Measurements from ENCODE around the gene ADRA2A.

The ADRA2A gene

DNA sequence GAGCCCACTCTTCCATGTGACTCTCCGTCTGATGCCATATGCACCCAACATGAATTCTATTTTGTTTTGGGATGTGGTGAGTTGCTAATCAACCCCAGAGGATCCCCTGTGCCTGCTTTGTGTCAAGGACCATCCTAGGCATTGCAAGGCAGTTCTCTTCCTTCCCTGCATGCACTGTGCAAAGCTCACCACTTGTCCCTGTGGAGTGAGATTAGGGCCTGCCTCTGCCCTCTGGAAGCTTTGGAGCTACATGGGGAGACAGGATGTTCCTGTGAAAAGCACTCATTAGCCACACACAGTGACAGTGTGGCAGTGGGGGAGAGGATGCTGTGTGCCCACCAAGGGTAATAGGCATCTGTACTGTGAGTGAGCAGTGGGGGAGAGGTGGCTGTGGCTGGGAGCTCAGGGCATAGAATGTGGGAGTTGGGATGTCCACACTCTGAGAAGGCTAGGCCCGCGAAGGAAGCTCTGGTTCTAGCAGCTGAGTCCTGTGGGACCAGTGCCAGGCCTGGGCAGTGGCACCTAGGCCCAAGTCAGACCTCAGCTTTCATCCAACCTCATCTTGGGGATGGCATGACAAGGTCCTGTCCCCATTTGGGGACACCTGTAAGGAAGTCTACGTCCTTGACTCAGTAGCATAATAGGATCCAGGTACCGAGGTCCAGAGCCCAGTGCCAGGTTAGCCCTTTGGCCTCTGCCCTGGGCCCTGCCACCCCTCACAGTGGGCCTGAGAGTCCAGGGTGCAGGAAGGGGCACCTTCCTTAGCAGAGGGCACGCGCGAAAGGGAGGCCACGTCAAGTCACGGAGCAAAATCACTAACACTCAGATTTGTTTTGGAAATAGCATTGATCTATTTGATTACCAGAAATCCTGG is 6.6 kb downstream of the ADRA2A start:
- DNase-seq = no peak

GRCh38 chr10:111084366-111085255 is 7.8 kb downstream of the ADRA2A start:
- no peak for DNase-seq

DNA sequence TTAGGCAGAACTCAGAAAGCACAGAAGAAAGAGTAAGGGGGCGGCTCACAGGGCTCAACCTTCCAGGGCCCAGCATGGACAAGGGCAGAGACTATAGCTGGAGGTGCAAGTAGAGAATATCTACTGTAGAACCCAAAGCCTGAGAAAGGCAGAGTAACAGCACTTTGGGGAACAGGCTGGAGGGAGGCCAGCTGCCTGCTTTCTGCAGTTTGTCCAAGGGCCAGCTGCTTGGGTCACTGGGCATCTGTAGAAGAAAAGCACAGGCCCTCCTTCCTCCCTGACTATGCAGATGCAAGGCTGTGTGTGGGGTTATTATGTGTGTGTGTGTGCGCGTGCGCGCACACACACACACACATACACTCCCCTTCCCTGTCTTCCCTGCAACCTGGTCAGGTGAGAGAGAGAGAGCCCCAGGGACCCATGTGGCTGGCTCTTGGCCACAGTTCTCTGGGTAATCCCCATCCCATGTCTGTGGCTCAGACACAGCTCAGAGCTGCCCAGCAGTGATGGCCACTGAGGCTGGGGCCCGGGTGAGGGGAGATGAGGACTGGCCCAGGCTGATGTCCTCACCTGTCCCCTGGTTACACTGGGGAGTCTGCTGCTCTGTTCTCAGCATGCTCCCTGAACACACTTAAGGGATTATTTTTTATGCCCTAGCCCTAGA is 9.0 kb downstream of the ADRA2A start:
- DNase-seq = no peak

DNA sequence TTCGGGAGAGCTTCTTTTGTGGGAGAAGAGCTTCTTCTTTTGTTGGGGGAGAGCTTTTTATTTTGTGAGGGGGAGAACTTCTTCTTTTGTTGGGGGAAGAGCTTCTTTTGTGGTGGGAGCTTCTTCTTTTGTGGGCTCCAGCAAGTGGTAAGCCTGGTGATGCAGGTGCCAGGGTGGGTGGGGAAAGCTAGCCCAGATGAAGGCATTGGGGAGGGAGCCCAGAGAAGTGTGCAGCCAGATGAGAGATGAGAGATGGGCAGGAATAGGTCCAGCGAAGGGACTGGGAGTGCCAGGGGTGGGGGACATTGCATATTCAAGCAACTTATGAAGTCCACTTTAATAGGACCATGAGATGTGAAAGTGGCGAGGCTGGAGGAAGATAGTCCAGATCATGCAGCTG is 9.7 kb downstream of the ADRA2A start:
- no peak for DNase-seq

- DNase-seq = no peak
Measured at GRCh38 chr10:111087331-111087756, 10.5 kb downstream of the ADRA2A start.

DNA sequence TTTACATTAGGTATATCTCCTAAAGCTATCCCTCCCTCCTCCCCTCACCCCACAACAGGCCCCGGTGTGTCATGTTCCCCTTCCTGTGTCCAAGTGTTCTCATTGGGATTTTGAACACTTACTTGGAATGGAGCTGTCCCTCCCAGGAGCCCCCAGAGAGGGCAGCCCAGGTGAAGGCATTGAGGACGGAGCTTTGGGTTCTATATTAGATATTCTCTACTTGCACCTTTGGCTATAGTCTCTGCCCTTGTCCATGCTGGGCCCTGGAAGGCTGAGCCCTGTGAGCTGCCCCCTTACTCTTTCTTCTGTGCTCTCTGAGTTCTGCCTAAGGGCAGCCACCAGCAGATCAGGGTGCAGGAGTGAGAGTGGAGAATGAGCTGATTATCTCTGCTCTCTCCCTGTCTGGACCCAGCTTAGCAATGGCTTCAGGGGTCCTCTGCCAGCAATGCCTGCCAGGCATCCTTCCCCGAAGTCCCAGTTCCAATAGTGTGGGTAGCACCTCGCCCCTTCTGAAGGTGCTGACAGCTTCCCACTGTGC is 11.2 kb downstream of the ADRA2A start:
- no peak for DNase-seq

DNA sequence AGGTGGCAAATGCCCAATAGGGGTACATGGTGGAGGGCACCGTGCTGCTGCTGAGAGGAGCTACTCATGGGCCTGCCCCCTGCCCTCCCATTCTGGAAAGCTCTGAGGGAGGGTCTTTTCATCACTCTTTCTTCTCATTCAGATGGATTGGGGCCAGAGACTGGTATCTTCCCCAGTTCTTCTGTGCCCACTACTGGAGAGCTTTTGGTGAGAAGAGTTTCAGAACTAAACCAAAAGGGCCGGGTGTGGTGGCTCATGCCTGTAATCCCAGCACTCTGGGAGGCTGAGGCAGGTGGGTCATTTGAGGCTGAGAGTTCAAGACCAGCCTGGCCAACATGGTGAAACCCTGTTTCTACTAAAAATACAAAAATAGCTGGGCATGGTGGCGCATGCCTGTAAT is 12.5 kb downstream of the ADRA2A start:
- no peak for DNase-seq

DNA sequence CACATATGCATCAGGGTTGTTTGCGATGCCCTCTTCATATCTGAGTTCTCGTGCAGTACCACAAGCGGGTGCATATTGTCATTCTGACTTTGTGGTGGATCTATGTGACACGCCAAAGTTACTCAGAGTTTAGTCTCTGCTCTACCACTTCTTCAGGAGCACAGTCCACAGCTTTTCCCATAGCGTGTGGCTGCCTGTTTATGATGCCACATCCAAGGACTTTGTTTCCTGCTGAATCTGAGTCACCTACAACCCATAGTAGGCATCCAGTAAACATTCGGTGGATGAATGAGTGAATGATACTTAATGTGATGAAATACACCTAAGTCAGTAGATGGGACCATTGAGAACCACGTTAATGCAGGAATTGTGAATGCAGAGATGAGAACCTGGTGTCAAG is 15.0 kb downstream of the ADRA2A start:
- DNase-seq = no peak

DNA sequence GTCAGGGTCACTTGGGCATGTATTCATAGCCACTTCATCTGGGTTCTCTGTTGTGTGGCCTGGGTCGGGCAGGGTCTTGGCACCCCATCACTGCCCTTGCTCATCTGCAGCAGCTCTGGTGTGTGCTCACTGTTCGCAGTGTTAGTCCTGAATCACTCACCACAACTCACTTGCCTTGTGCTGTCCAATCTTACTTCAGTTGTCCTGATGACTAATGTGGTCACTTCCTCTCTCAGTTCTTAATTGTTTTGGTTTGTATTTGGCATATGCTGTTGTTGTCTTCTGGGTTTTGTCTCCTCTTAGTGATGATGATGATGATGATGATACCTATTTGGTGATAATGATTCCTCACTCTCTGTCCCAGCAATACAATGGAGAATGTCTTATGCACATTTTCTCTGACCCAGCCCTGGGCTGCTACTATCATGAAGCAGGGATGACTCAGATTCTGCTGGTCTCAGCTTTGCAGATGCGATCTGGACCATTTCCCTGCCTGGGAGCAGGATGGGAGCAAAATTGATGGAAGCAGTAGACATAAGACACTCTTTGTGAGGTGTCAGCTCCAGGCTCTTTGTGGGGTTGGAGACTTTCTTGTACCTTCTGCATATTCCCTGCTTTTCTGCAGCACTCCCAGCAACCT is 17.0 kb downstream of the ADRA2A start:
- DNase-seq = peak; percentile 14

DNA sequence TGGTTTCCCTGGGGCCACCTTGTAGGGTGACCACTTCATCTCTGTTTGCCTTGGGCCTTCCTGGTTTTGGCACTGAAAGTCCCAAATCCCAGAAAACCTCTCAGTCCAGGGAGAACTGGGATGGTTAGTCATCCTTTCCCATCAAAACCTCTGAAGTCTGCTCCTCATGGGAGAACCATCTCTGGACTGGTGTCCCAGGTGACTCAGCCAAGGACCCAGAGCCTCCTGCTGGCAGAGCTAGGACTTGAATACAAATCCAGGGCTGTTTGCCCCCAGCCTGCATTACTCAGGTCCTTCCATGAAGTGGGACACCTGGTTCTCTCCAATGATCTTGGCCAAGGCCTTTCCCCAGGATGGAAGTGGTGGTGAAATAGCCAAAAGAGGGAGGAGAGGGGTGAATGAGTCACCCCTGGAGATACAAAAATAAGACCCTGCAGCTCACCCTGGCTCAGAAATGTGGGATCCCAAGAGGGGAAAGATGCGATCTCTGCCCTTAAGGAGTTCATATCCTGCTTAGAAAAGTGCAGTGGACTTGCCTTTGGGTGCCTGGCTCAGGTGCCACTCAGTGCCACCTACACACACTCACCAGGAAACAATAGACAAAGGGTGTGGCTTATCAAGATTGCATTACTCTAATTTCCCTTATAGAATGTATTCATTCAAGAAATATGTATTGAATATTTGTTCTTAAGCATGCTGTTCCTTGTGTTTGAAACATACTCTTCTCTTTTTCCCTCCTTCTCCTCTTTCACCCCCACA is 22.0 kb downstream of the ADRA2A start:
- DNase-seq = peak; percentile 4

DNA sequence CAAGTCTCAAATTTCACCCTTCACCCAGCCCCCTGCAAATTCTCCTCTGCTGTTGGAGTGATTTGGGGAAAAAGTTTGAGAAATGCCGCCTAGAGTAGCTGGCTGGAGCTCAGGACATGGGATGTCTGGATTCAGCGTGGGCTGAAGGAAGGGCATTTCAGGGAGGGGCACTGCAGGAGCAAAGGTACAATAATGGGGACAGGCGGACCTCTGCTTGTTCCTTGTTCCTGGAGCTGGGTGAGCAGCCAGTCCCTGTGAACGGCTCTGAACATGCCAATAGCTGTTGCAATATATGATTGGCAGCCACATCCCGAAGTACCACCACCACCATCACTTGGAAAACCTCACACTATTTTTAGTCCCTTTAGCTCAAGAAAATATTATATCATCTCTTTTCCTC is 23.4 kb downstream of the ADRA2A start:
- no peak for DNase-seq

GRCh38 chr10:111101796-111102195 is 25.0 kb downstream of the ADRA2A start:
- DNase-seq = no peak

- no peak for DNase-seq
Measured at GRCh38 chr10:111102359-111102837, 25.6 kb downstream of the ADRA2A start.

GRCh38 chr10:111103196-111103840 is 26.5 kb downstream of the ADRA2A start:
- DNase-seq = no peak

GRCh38 chr10:111104811-111105210 is 28.0 kb downstream of the ADRA2A start:
- DNase-seq = no peak

DNA sequence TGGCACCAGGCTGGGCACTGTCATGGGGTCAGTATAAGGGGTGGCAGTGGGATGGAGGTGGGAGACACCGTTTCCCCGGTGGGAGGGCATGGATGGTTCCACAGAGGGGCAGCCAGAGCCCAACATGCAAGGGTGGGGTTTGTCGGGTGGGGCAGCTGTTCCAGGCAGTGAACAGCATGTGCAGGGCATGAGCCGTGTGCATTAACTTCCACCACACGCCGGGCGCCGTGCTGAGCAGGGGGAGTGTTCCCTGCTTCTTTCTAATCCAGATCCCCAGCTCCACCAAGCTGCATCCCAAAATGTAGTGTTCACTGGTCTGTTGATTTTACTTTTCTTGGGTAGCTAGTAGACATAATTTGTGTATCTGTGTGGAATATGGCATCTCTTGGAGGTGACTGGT is 29.3 kb downstream of the ADRA2A start:
- DNase-seq = no peak

- no peak for DNase-seq
Measured at GRCh38 chr10:111107023-111107422, 30.2 kb downstream of the ADRA2A start.

DNA sequence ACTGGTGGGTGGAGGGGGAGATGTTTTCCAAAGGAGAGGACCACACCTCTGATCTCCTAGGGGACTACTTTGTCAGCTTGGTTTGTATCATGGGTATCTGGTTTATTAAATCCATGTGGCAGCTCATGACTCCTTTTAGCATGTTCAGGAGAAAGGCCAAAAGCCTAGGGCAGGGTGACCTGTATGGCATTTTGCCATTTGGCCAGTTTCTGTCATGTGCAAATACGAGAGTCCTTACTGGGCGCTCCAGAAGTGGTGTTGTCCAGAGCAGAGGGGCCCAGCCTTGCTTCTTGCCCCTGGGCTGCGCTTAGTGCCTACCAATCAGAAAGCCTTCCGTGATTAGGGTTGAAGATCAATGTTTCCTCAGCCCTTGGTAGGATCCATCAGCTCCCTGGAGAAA is 31.0 kb downstream of the ADRA2A start:
- DNase-seq = no peak

GRCh38 chr10:111108441-111108840 is 31.6 kb downstream of the ADRA2A start:
- no peak for DNase-seq

GRCh38 chr10:111109501-111110242 is 32.8 kb downstream of the ADRA2A start:
- DNase-seq = no peak
